Measurements from ENCODE around the gene IL17RA. TPM values are rescaled to one million over a fixed set of nuclear protein-coding genes. Genes with fewer than 3 reads are reported as not detected.
A peak's percentile ranks its signal among the peaks of the same experiment; 100 is the strongest.

IL17RA gene
- total RNA-seq, 1 donor, result 7.3 TPM

GRCh38 chr22:17120711-17121232 is 36.0 kb downstream of the IL17RA start:
- no peak for DNase-seq (ENCODE audit: low read depth)
- peak overlapping the region; percentile 34 for H3K4me3 ChIP-seq (ENCODE audit: low read depth, low read length)
- no peak for TF ChIP-seq CTCF (IDR thresholded peaks at IDR 0.05; ENCODE audit: insufficient read depth, low read depth, low read length)

- peak within 1 kb of the TSS; percentile 34 for H3K4me3 ChIP-seq (ENCODE audit: low read depth, low read length)
- no peak for TF ChIP-seq CTCF (IDR thresholded peaks at IDR 0.05; ENCODE audit: insufficient read depth, low read depth, low read length)
- peak; percentile 22 for DNase-seq (ENCODE audit: low read depth)
Measured at GRCh38 chr22:17121233-17122195, 36.7 kb downstream of the IL17RA start, which contains the start of gene TMEM121B. Gene TMEM121B, minus strand, starts transcription at chr22:17121360. Its CDS starts 233 bp downstream, at chr22:17121127.

- DNase-seq (ENCODE audit: low read depth), result no peak
Measured at GRCh38 chr22:17130199-17130598, 45.4 kb downstream of the IL17RA start.

GRCh38 chr22:17131686-17132085 is 46.9 kb downstream of the IL17RA start:
- no peak for TF ChIP-seq CTCF (IDR thresholded peaks at IDR 0.05; ENCODE audit: insufficient read depth, low read depth, low read length)
- no peak for DNase-seq (ENCODE audit: low read depth)

More at GRCh38 chr22:17130199-17130598, 45.4 kb downstream of the IL17RA start:
- no peak overlapping the region for H3K4me3 ChIP-seq (ENCODE audit: low read depth, low read length)
- TF ChIP-seq CTCF (IDR thresholded peaks at IDR 0.05; ENCODE audit: insufficient read depth, low read depth, low read length), result no peak

GRCh38 chr22:17132112-17132511 is 47.3 kb downstream of the IL17RA start:
- no peak for TF ChIP-seq CTCF (IDR thresholded peaks at IDR 0.05; ENCODE audit: insufficient read depth, low read depth, low read length)
- H3K4me3 ChIP-seq (ENCODE audit: low read depth, low read length), result no peak overlapping the region
- no peak for DNase-seq (ENCODE audit: low read depth)

More at GRCh38 chr22:17131686-17132085, 46.9 kb downstream of the IL17RA start:
- no peak overlapping the region for H3K4me3 ChIP-seq (ENCODE audit: low read depth, low read length)

GRCh38 chr22:17133137-17133536 is 48.3 kb downstream of the IL17RA start:
- no peak for DNase-seq (ENCODE audit: low read depth)
- TF ChIP-seq CTCF (IDR thresholded peaks at IDR 0.05; ENCODE audit: insufficient read depth, low read depth, low read length), result no peak
- no peak overlapping the region for H3K4me3 ChIP-seq (ENCODE audit: low read depth, low read length)
